GM23338 (cell line): ENCODE data around the gene PSMA7.

Experiments
- POLR2AphosphoS5 ChIP-seq: IDR thresholded peaks from 2 replicates; pipeline ENCODE4 v1.6.1; 2016; ENCODE audit warnings: antibody characterized with exemption, low read depth
- ZNF331 ChIP-seq: fragments of 250-450 bp; sonication (Bioruptor Pico); IDR thresholded peaks from 2 replicates; pipeline ENCODE4 v1.5.0; 2020; ENCODE audit warnings: low read depth, mild to moderate bottlenecking, moderate library complexity
- TF ChIP-seq, protein P1 (sequence below), 2 experiments: fragments of 200-600 bp in 1 of 2; sonication (generic) in 1 of 2; conservative IDR thresholded peaks; 2 replicates each; pipeline versions ENCODE4 v1.5.1 to v1.6.1; 2016 to 2017; ENCODE audit warnings: antibody characterized with exemption in 2 of 2, low read depth in 2 of 2, mild to moderate bottlenecking in 2 of 2, moderate library complexity in 1 of 2

DNA sequence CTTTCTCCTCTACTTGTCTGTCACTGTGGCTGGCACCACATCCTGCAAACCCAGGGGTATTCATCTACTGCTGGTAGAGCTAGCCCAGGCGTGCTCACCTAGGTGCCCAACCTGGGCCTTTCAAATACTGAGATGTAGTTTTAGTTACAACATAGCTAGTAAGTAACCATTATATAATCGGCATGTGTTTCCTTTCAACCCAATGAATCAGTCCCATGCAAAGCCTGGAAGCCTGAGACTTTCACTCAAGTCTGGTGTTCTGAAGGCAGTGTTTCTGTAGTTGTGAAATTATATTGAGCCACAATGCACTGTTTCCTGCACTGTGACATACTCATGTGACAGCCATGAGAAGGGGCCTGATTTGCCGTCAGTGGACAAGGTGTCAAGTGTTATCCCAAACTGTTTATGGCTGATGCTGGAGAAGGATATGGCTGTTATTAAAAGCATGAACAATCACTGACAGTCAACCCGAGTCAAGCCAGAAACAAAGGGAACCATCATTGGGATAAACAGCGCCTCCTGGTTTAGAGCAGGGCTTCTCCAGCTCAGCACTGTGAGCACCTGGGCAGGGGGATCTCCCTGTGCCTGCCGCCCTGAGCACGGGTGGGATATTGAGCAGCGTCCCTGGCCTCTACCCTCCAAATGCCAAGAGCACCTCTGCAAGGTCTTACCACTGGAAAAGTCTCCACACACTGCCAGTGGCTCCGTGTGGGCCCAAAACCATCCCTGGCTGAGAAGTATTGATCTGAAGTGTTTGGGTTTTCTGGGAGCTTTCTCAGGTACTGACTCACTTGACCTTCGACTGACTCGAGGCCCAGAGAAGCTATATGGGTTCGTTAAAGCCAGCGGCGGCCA, 1.6 kb downstream of the PSMA7 start:
- TF ChIP-seq, protein P1, sequence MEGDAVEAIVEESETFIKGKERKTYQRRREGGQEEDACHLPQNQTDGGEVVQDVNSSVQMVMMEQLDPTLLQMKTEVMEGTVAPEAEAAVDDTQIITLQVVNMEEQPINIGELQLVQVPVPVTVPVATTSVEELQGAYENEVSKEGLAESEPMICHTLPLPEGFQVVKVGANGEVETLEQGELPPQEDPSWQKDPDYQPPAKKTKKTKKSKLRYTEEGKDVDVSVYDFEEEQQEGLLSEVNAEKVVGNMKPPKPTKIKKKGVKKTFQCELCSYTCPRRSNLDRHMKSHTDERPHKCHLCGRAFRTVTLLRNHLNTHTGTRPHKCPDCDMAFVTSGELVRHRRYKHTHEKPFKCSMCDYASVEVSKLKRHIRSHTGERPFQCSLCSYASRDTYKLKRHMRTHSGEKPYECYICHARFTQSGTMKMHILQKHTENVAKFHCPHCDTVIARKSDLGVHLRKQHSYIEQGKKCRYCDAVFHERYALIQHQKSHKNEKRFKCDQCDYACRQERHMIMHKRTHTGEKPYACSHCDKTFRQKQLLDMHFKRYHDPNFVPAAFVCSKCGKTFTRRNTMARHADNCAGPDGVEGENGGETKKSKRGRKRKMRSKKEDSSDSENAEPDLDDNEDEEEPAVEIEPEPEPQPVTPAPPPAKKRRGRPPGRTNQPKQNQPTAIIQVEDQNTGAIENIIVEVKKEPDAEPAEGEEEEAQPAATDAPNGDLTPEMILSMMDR (conservative IDR thresholded peaks at IDR 0.05; ENCODE audit: low read depth in 2 of 2) = peak; percentile 47 to 60
- TF ChIP-seq ZNF331 (CRISPR knock-in tag) (no peak), POLR2AphosphoS5 (no peak)
